ENCODE data around the gene VIM. TPM values are rescaled to one million over a fixed set of nuclear protein-coding genes. Genes with fewer than 3 reads are reported as not detected.

Gene VIM
- total and polyA plus RNA-seq, 4 donors, result 800 to 1,640 (median 1,361) TPM

DNA sequence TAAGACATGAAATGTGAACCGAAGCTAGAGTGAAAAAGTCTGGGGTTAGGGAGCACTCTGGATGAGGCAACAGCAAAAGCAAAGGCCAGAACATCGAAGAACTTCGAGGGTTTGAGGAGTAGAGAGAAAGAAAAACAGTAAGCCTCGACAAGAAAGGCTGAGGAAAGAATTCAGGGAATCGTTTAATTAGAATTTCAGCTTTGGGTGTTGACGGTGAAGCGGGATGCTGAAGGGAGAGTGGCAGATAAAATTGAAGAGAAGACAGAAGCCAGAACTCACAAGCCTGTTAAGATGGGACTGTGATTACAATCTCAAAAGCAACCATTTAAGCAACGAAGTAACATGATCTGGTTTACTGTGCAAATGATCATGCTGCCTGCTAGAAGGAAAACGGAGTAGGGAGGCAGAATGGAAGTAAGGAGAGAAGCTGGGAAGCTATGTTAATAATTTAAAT is 28.7 kb upstream of the VIM start:
- no peaks in the 10 kb centered on the region for H3K9me3 ChIP-seq (ENCODE audit: control insufficient read depth in 4 of 4, insufficient read depth in 3 of 4, low read length in 3 of 4)
- peak overlapping the region; percentile 38 to 65 for H3K27ac ChIP-seq (ENCODE audit: low read depth in 1 of 2, low read length in 1 of 2)
- DNase-seq, result peak in 2 of 3 donors; percentile 59 to 72
- no peak for ATAC-seq (ENCODE audit: insufficient read depth, low FRiP score)
- TF ChIP-seq, protein P1, sequence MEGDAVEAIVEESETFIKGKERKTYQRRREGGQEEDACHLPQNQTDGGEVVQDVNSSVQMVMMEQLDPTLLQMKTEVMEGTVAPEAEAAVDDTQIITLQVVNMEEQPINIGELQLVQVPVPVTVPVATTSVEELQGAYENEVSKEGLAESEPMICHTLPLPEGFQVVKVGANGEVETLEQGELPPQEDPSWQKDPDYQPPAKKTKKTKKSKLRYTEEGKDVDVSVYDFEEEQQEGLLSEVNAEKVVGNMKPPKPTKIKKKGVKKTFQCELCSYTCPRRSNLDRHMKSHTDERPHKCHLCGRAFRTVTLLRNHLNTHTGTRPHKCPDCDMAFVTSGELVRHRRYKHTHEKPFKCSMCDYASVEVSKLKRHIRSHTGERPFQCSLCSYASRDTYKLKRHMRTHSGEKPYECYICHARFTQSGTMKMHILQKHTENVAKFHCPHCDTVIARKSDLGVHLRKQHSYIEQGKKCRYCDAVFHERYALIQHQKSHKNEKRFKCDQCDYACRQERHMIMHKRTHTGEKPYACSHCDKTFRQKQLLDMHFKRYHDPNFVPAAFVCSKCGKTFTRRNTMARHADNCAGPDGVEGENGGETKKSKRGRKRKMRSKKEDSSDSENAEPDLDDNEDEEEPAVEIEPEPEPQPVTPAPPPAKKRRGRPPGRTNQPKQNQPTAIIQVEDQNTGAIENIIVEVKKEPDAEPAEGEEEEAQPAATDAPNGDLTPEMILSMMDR (IDR thresholded peaks at IDR 0.05; ENCODE audit: control extremely low read depth, extremely low read depth), result no peak
- H3K9ac ChIP-seq (ENCODE audit: insufficient read depth in 1 of 2, low read length in 2 of 2), result peak overlapping the region; percentile 41 to 86
- no peak overlapping the region for H3K4me3 ChIP-seq
- 30 to 56% methylated on average over 9 of the region's 9 CpGs for WGBS, 2 donors
- H3K27me3 ChIP-seq (ENCODE audit: control insufficient read depth in 3 of 3, insufficient read depth in 3 of 3, low read length in 2 of 3), result no peaks in the 10 kb centered on the region
- H3K4me1 ChIP-seq (ENCODE audit: control insufficient read depth in 5 of 5, insufficient read depth in 5 of 5, low read length in 5 of 5), result peaks cover 0 to 32% (median 5%) of the 10 kb centered on the region in 5 donors
- H3K36me3 ChIP-seq (ENCODE audit: control insufficient read depth in 4 of 4, insufficient read depth in 4 of 4, low read length in 4 of 4), result no peaks in the 10 kb centered on the region

DNA sequence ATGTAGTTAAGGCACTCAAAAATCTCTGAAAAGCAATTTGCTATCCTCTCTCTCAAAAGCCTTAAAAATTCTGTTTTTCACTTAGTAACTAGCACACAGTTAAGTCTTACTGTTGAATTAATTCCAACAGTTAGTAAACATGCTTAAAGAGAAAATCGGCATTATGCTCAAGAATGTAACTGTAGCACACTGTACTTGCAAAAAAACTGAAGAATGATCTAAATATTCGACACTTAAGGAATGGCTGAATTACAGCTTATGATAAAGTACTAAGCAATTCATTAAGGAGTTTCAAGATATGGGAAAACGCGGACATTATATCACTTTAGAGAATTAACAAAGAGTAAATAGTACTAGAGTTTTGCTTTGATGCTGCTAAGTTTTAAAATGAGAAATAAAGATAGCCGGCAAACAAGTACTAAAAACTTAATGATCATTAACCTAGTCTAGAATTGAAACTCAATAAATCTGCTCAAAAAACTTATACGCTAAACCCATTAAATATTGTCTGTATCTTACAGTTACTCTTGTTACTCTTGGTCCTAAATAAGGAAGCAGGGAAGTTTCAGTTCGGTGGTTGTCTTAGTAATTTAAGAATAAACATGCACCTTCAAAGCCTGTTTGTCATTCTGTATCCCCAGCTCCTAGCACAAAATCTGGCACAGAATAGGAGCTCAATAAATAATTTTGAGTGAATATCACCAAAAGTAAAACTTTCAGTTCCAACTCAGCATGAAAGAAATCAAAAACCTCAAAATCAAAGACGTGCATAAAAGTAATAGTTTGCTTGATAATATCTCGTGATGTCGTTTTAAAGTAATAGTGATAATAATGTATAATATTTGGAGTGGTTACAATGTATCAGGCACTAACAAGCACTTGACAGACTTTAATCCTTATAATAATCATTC is 27.8 kb upstream of the VIM start:
- no peak overlapping the region for H3K4me3 ChIP-seq
- 10 to 22% methylated on average over 10 of the region's 10 CpGs for WGBS, 2 donors
- peaks cover 0 to 32% (median 5%) of the 10 kb centered on the region in 5 donors for H3K4me1 ChIP-seq (ENCODE audit: control insufficient read depth in 5 of 5, insufficient read depth in 5 of 5, low read length in 5 of 5)
- DNase-seq (peak in 2 of 3 donors; percentile 41 to 59), ATAC-seq (ENCODE audit: insufficient read depth, low FRiP score) (no peak)
- H3K9me3 ChIP-seq (ENCODE audit: control insufficient read depth in 4 of 4, insufficient read depth in 3 of 4, low read length in 3 of 4), result no peaks in the 10 kb centered on the region
- peak overlapping the region; percentile 87 to 98 for H3K27ac ChIP-seq (ENCODE audit: low read depth in 1 of 2, low read length in 1 of 2)
- H3K27me3 ChIP-seq (ENCODE audit: control insufficient read depth in 3 of 3, insufficient read depth in 3 of 3, low read length in 2 of 3), result no peaks in the 10 kb centered on the region
- H3K36me3 ChIP-seq (ENCODE audit: control insufficient read depth in 4 of 4, insufficient read depth in 4 of 4, low read length in 4 of 4), result no peaks in the 10 kb centered on the region
- TF ChIP-seq, protein P1 (IDR thresholded peaks at IDR 0.05; ENCODE audit: control extremely low read depth, extremely low read depth), result no peak
- peak overlapping the region; percentile 65 to 86 for H3K9ac ChIP-seq (ENCODE audit: insufficient read depth in 1 of 2, low read length in 2 of 2)

DNA sequence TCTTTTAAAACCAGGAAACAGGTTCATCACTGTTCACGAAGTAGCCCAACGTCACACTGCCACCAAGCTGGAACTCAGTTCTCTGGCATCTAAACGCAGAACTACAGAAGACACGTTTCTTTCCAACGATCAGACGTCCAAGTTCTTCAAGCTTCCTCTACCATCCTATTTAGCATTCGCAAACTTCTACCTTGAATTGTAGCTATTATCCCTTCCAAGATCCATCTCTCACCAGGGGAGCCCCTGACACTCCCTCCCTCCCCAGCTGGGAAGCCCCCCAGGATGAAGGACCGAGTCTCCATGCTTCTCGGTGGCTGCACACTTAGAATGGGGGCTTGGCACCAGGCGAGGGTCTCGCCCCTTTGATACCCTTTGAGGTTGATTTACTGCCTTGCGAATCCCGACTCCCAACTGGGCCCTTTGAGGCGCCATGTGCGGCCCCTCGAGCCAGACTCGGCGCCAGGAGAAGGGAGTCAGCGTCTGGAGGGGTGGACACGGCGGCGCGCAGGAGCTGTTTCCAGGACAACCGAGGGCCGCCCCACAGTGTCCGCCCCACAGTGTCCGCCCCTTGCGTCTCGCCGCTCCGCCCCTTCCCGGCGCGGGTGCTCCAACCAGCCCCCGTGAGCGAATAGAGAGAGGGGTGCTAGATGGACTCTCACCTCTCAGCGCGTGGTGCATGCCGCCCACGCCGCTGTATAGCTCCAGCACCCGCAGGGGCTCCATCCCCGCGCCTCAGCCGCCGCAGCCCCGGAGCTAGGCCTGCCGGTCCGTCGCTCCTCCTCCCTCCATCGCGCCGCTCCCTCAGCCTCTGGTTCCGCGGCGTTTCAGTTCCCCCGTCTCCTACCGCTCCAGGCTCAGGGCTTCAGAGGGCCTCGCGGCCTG is 26.9 kb upstream of the VIM start, which contains the start of gene TRDMT1:
Gene TRDMT1 (minus strand): TSS at position 761 of the 882 bp plus-strand sequence. CDS start 38 bp downstream, at position 723.
- Histone ChIP-seq H3K4me3 (peak within 1 kb of the TSS; percentile 69), H3K36me3 (ENCODE audit: control insufficient read depth in 4 of 4, insufficient read depth in 4 of 4, low read length in 4 of 4) (no peaks in the 10 kb centered on the region), H3K9me3 (ENCODE audit: control insufficient read depth in 4 of 4, insufficient read depth in 3 of 4, low read length in 3 of 4) (no peaks in the 10 kb centered on the region), H3K27ac (ENCODE audit: low read depth in 1 of 2, low read length in 1 of 2) (peak within 1 kb of the TSS; percentile 87 to 98), H3K4me1 (ENCODE audit: control insufficient read depth in 5 of 5, insufficient read depth in 5 of 5, low read length in 5 of 5) (peaks cover 0 to 29% (median 5%) of the 10 kb centered on the region in 5 donors), H3K27me3 (ENCODE audit: control insufficient read depth in 3 of 3, insufficient read depth in 3 of 3, low read length in 2 of 3) (no peaks in the 10 kb centered on the region), H3K9ac (ENCODE audit: insufficient read depth in 1 of 2, low read length in 2 of 2) (peak within 1 kb of the TSS; percentile 80 to 86)
- WGBS, 2 donors, result 0% methylated on average over 56 to 60 of the region's 60 CpGs
- peak; percentile 100 for ATAC-seq (ENCODE audit: insufficient read depth, low FRiP score)
- TF ChIP-seq, protein P1 (IDR thresholded peaks at IDR 0.05; ENCODE audit: control extremely low read depth, extremely low read depth), result no peak
- peak; percentile 93 to 95 (median 94) for DNase-seq

All from lung (tissue), 12 donors.